CD14-positive monocyte (primary cell): ENCODE results near the gene CNTNAP2. TPM values are rescaled to one million over a fixed set of nuclear protein-coding genes. Genes with fewer than 3 reads are reported as not detected.

Experiments
- DNase-seq, 3 donors: peaks; one replicate each; pipeline ENCODE4 v3.0.0-alpha.2; 2011 to 2022
- H2AFZ ChIP-seq: 2 replicates; pipeline ENCODE4 v1.6.0; 2012; ENCODE audit warnings: mild to moderate bottlenecking, low read depth, low read length, inconsistent platforms; ENCODE audit not compliant: insufficient read depth, poor library complexity, severe bottlenecking
- H3K27ac ChIP-seq, 2 donors: 1 replicate in 1 of 2; 2 replicates in 1 of 2; pipeline ENCODE4 v1.5.1; 2012 to 2013; ENCODE audit warnings: low read length in 2 of 2, control low read depth in 1 of 2, inconsistent platforms in 1 of 2, low read depth in 1 of 2, mild to moderate bottlenecking in 1 of 2
- H3K27me3 ChIP-seq, 2 donors: one replicate each; pipeline versions ENCODE4 v1.6.0 to v1.6.1; 2011 to 2013; ENCODE audit warnings: low read length in 2 of 2; ENCODE audit not compliant: control insufficient read depth in 2 of 2, insufficient read depth in 2 of 2
- H3K36me3 ChIP-seq, 2 donors: replicated peaks in 1 of 2; 1 replicate in 1 of 2; 2 replicates in 1 of 2; pipeline versions ENCODE4 v1.5.1 to v1.6.1; 2012 to 2013; ENCODE audit warnings: low read length in 2 of 2, control low read depth in 1 of 2, inconsistent platforms in 1 of 2, mild to moderate bottlenecking in 1 of 2; ENCODE audit not compliant: insufficient read depth in 2 of 2, control insufficient read depth in 1 of 2
- H3K4me1 ChIP-seq, 2 donors: 1 replicate in 1 of 2; 2 replicates in 1 of 2; pipeline versions ENCODE4 v1.5.1 to v1.6.1; 2012 to 2013; ENCODE audit warnings: low read length in 2 of 2, control low read depth in 1 of 2, inconsistent platforms in 1 of 2, mild to moderate bottlenecking in 1 of 2, moderate library complexity in 1 of 2; ENCODE audit not compliant: insufficient read depth in 2 of 2, control insufficient read depth in 1 of 2
- H3K4me2 ChIP-seq: replicated peaks from 2 replicates; pipeline ENCODE3; 2012; ENCODE audit warnings: low read length, moderate library complexity, mild to moderate bottlenecking; ENCODE audit not compliant: poor library complexity, severe bottlenecking; ENCODE audit errors: extremely low read depth
- H3K4me3 ChIP-seq, 3 experiments: fragments of 200-600 bp in 1 of 3; sonication (generic) in 1 of 3; replicated peaks in 1 of 3; 1 replicate in 2 of 3; 2 replicates in 1 of 3; pipeline ENCODE4 v1.5.1; 2011 to 2013; ENCODE audit warnings: low read length in 3 of 3, mild to moderate bottlenecking in 3 of 3, control low read depth in 2 of 3, low read depth in 2 of 3, inconsistent platforms in 1 of 3, moderate library complexity in 1 of 3
- H3K79me2 ChIP-seq: 2 replicates; pipeline ENCODE4 v1.6.0; 2012; ENCODE audit warnings: mild to moderate bottlenecking, control low read depth, inconsistent platforms, low read length, moderate library complexity; ENCODE audit not compliant: insufficient read depth
- H3K9ac ChIP-seq: 2 replicates; pipeline ENCODE4 v1.6.0; 2017; ENCODE audit warnings: low read length, mild to moderate bottlenecking; ENCODE audit not compliant: insufficient read depth, poor library complexity, severe bottlenecking
- H3K9me3 ChIP-seq, 2 donors: replicated peaks in 1 of 2; 1 replicate in 1 of 2; 2 replicates in 1 of 2; pipeline versions ENCODE4 v1.5.1 to v1.6.1; 2012 to 2013; ENCODE audit warnings: low read length in 2 of 2, control low read depth in 1 of 2; ENCODE audit not compliant: control insufficient read depth in 1 of 2, insufficient read depth in 1 of 2
- H4K20me1 ChIP-seq: 2 replicates; pipeline ENCODE4 v1.6.0; 2012; ENCODE audit warnings: mild to moderate bottlenecking, low read length, control low read depth, moderate library complexity; ENCODE audit not compliant: insufficient read depth
- H3K27ac Mint-ChIP-seq, 7 donors: one replicate each; pipeline ENCODE4 v1.8.0; 2020; ENCODE audit warnings: mild to moderate bottlenecking in 7 of 7, mixed read lengths in 7 of 7, moderate library complexity in 6 of 7, inconsistent platforms in 2 of 7
- H3K27me3 Mint-ChIP-seq, 3 donors: one replicate each; pipeline ENCODE4 v1.8.0; 2021 to 2022; ENCODE audit warnings: low read depth in 3 of 3, mild to moderate bottlenecking in 3 of 3, mixed read lengths in 3 of 3, moderate library complexity in 3 of 3, inconsistent platforms in 1 of 3
- H3K36me3 Mint-ChIP-seq, 2 donors: one replicate each; pipeline ENCODE4 v1.8.0; 2020; ENCODE audit warnings: mixed read lengths in 2 of 2, inconsistent platforms in 1 of 2, mild to moderate bottlenecking in 1 of 2
- H3K4me1 Mint-ChIP-seq: one replicate; pipeline ENCODE4 v1.8.0; 2020; ENCODE audit warnings: mild to moderate bottlenecking, mixed read lengths
- H3K4me3 Mint-ChIP-seq, 2 donors: one replicate each; pipeline ENCODE4 v1.8.0; 2020; ENCODE audit warnings: mild to moderate bottlenecking in 2 of 2, mixed read lengths in 2 of 2, moderate library complexity in 1 of 2
- H3K9me3 Mint-ChIP-seq, 7 donors: one replicate each; pipeline ENCODE4 v1.8.0; 2020 to 2022; ENCODE audit warnings: mixed read lengths in 7 of 7, mild to moderate bottlenecking in 6 of 7, moderate library complexity in 6 of 7, inconsistent platforms in 2 of 7
- WGBS: methylation state at CpG from one replicate; pipeline ENCODE4 v1.1.5; 2013; ENCODE audit warnings: missing lambda C conversion rate; ENCODE audit not compliant: insufficient coverage; 5-methylcytosine and 5-hydroxymethylcytosine counted together
- intact Hi-C, 2 donors: fragments of 100-400 bp; cut with micrococcal nuclease; formaldehyde crosslinking; loops; one replicate each; pipeline versions ENCODE4 v1.15.0 to v1.15.1; 2023
- polyA plus RNA-seq, 3 donors: library from polyadenylated mRNA; depleted of rRNA in 1 of 3; unstranded in 2 of 3; stranded (reverse) in 1 of 3; fragments of 300-500 nt in 2 of 3; fragments of >200 nt in 1 of 3; fragmentation: Illumina TruSeq in 2 of 3; gene quantifications; 1 replicate in 2 of 3; 2 replicates in 1 of 3; pipeline ENCODE4 v1.2.3, GENCODE V29; 2012 to 2021
- TF ChIP-seq, protein P1 (sequence below): fragments of 200-600 bp; IDR thresholded peaks from one replicate; pipeline ENCODE4 v1.8.0; 2022; ENCODE audit warnings: antibody characterized with exemption, mild to moderate bottlenecking

CNTNAP2 gene
- polyA plus RNA-seq, 3 donors, result 0.01 TPM; not detected in 2

DNA sequence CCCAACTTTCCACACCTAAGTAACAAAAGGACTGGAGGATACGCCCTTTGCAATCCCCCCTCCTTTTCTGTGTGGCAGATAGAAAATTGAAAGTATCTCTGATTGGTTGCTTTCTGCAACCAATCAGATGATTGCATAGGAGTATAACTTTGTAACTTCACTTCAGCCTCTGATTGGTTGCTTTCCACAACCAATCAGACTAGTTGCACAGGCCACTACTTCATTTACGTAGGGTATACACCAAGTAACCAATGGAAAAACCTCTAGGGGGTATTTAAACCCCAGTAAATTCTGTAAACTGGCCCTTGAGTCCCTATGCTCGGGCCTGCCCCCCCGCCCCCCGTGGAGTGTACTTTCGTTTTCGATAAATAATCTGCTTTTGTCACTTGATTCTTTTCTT is 1080.4 kb downstream of the CNTNAP2 start:
- H3K27ac Mint-ChIP-seq, result no peak overlapping the region
- H3K27me3 Mint-ChIP-seq, result no peaks in the 10 kb centered on the region

DNA sequence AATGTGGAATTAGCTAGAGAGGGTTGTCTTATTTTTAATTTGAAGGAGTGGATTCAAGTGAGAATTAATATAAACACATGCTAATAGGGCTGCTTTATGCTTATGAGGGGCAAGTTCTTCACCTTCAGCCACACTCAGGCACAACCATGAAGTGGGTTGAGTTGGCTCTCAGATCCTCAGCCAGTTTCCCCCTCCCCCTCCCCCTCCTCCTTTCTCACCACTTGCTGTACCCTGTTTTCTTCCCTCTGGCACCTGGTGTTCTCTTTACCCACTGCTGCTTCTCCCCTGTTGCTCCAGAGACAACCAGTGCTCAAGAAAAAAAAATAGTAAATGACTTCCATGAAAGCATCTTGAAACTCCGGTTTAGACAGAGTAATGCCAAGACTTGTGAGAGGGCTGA is 1083.3 kb downstream of the CNTNAP2 start:
- H3K27ac ChIP-seq, result no peak overlapping the region
- H3K9me3 Mint-ChIP-seq, result peaks cover 0 to 18% (median 5%) of the 10 kb centered on the region in 7 donors
- no peak overlapping the region for H3K27ac Mint-ChIP-seq
- no peak overlapping the region for H3K4me3 ChIP-seq
- no peak overlapping the region for H3K9ac ChIP-seq
- H3K79me2 ChIP-seq, result no peaks in the 10 kb centered on the region
- H2AFZ ChIP-seq, result no peak overlapping the region
- no peak for DNase-seq
- no peaks in the 10 kb centered on the region for H3K4me1 Mint-ChIP-seq
- no peak overlapping the region for H3K4me2 ChIP-seq
- no peaks in the 10 kb centered on the region for H3K4me1 ChIP-seq
- no peaks in the 10 kb centered on the region for H3K36me3 ChIP-seq
- H3K27me3 Mint-ChIP-seq, result no peaks in the 10 kb centered on the region
- H3K4me3 Mint-ChIP-seq, result no peak overlapping the region
- no peaks in the 10 kb centered on the region for H3K27me3 ChIP-seq
- no peaks in the 10 kb centered on the region for H3K36me3 Mint-ChIP-seq
- intact Hi-C loops, result no loop called here
- no peaks in the 10 kb centered on the region for H4K20me1 ChIP-seq
- no CpG with 5 or more reads among the region's 1 CpG for WGBS
- H3K9me3 ChIP-seq, result peaks cover 6 to 22% of the 10 kb centered on the region in 2 donors
- TF ChIP-seq, protein P1, sequence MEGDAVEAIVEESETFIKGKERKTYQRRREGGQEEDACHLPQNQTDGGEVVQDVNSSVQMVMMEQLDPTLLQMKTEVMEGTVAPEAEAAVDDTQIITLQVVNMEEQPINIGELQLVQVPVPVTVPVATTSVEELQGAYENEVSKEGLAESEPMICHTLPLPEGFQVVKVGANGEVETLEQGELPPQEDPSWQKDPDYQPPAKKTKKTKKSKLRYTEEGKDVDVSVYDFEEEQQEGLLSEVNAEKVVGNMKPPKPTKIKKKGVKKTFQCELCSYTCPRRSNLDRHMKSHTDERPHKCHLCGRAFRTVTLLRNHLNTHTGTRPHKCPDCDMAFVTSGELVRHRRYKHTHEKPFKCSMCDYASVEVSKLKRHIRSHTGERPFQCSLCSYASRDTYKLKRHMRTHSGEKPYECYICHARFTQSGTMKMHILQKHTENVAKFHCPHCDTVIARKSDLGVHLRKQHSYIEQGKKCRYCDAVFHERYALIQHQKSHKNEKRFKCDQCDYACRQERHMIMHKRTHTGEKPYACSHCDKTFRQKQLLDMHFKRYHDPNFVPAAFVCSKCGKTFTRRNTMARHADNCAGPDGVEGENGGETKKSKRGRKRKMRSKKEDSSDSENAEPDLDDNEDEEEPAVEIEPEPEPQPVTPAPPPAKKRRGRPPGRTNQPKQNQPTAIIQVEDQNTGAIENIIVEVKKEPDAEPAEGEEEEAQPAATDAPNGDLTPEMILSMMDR, result no peak

More for the DNA sequence above, 1080.4 kb downstream of the CNTNAP2 start:
- H3K27me3 ChIP-seq, result no peaks in the 10 kb centered on the region
- TF ChIP-seq, protein P1, result no peak
- H3K4me1 ChIP-seq, result no peaks in the 10 kb centered on the region
- no peak overlapping the region for H2AFZ ChIP-seq
- Mint-ChIP-seq H3K9me3 (peaks cover 0 to 18% (median 7%) of the 10 kb centered on the region in 7 donors), H3K4me1 (no peaks in the 10 kb centered on the region), H3K4me3 (no peak overlapping the region), H3K36me3 (no peaks in the 10 kb centered on the region)
- intact Hi-C loops, result no loop called here
- DNase-seq, result no peak
- no peak overlapping the region for H3K4me3 ChIP-seq
- H3K36me3 ChIP-seq, result no peaks in the 10 kb centered on the region
- WGBS, result 100% methylated on average over 2 of the region's 7 CpGs
- no peak overlapping the region for H3K4me2 ChIP-seq
- no peak overlapping the region for H3K9ac ChIP-seq
- no peaks in the 10 kb centered on the region for H3K79me2 ChIP-seq
- H3K9me3 ChIP-seq, result peaks cover 6 to 22% of the 10 kb centered on the region in 2 donors
- no peaks in the 10 kb centered on the region for H4K20me1 ChIP-seq
- no peak overlapping the region for H3K27ac ChIP-seq
